ENCODE measurements around the gene ZNF638.
A peak's percentile ranks its signal among the peaks of the same experiment; 100 is the strongest.

ZNF638 gene

DNA sequence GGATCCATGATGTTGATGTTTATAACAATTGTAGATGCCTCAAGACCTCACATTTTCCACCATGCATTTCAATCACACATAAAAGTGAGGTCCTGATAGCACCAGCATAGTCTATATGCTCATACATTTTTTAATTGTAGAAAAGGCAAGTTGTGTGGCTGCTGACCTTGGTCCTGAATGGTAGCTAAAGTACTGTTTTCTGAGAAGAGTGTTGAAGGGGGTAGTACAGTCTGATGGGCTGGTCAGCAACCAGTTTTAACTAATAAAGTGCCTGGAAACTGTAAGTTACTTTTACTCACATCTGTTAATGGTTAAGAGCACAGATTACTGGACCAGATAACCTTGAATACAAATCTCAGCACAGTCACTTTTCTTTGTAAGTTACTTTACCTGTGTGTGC, 15.9 kb downstream of the ZNF638 start:
- Histone ChIP-seq H3K27ac (ENCODE audit: low read length) (no peak overlapping the region), H3K9me3 (ENCODE audit: insufficient read depth, low read length) (no peaks in the 10 kb centered on the region), H3K27me3 (ENCODE audit: low read depth, low read length) (no peaks in the 10 kb centered on the region), H3K4me1 (ENCODE audit: low read length) (peaks cover under 1% of the 10 kb centered on the region; the same call in 1 of the 2 replicates), H3K9ac (ENCODE audit: low read length) (no peak overlapping the region), H3K36me3 (replicated peaks; ENCODE audit: low read depth, low read length) (peaks cover 34% of the 10 kb centered on the region), H3K4me3 (ENCODE audit: low read length) (no peak overlapping the region), H3K4me2 (ENCODE audit: low read length) (no peak overlapping the region), H3K79me2 (ENCODE audit: low read length) (peaks cover 99% of the 10 kb centered on the region), H4K20me1 (ENCODE audit: insufficient read depth, low read length) (peaks cover 94% of the 10 kb centered on the region), H2AFZ (ENCODE audit: low read depth, low read length) (no peak overlapping the region)
- TF ChIP-seq EZH2phosphoT487 (IDR thresholded peaks at IDR 0.05; ENCODE audit: low read depth): no peak

DNA sequence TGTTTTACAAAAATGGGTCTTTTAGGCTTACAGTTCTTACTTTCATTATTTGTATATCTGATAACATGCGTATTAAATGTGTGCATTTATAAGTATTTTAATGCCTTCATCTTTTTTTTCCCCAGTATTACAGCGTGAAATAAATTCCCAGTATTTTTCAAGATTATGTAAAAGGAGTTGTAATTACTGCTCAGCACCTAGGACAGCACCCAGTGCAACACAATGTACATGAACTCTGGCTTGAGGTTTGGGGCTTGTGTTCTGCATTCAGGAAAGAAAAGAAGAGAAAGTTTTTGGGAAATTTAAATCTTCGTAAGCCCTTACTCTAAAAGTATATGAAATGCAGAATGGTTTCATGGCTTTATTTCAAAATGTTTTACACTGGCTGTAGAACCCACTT, 16.7 kb downstream of the ZNF638 start:
- H3K79me2 ChIP-seq (ENCODE audit: low read length): peaks cover 99% of the 10 kb centered on the region
- no peak for TF ChIP-seq EZH2phosphoT487 (IDR thresholded peaks at IDR 0.05; ENCODE audit: low read depth)
- TF ChIP-seq, protein P1, sequence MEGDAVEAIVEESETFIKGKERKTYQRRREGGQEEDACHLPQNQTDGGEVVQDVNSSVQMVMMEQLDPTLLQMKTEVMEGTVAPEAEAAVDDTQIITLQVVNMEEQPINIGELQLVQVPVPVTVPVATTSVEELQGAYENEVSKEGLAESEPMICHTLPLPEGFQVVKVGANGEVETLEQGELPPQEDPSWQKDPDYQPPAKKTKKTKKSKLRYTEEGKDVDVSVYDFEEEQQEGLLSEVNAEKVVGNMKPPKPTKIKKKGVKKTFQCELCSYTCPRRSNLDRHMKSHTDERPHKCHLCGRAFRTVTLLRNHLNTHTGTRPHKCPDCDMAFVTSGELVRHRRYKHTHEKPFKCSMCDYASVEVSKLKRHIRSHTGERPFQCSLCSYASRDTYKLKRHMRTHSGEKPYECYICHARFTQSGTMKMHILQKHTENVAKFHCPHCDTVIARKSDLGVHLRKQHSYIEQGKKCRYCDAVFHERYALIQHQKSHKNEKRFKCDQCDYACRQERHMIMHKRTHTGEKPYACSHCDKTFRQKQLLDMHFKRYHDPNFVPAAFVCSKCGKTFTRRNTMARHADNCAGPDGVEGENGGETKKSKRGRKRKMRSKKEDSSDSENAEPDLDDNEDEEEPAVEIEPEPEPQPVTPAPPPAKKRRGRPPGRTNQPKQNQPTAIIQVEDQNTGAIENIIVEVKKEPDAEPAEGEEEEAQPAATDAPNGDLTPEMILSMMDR (IDR thresholded peaks at IDR 0.05; ENCODE audit: low read depth, low read length): no peak
- peaks cover 32% of the 10 kb centered on the region for H3K36me3 ChIP-seq (replicated peaks; ENCODE audit: low read depth, low read length)
- no peaks in the 10 kb centered on the region for H3K9me3 ChIP-seq (ENCODE audit: insufficient read depth, low read length)
- peaks cover 9% of the 10 kb centered on the region; the same call in 1 of the 2 replicates for H3K4me1 ChIP-seq (ENCODE audit: low read length)
- no peak overlapping the region for H3K9ac ChIP-seq (ENCODE audit: low read length)
- H3K4me3 ChIP-seq (ENCODE audit: low read length): no peak overlapping the region
- H3K4me2 ChIP-seq (ENCODE audit: low read length): no peak overlapping the region
- H4K20me1 ChIP-seq (ENCODE audit: insufficient read depth, low read length): peaks cover 94% of the 10 kb centered on the region
- no peaks in the 10 kb centered on the region for H3K27me3 ChIP-seq (ENCODE audit: low read depth, low read length)
- H3K27ac ChIP-seq (ENCODE audit: low read length): no peak overlapping the region
- H2AFZ ChIP-seq (ENCODE audit: low read depth, low read length): no peak overlapping the region

DNA sequence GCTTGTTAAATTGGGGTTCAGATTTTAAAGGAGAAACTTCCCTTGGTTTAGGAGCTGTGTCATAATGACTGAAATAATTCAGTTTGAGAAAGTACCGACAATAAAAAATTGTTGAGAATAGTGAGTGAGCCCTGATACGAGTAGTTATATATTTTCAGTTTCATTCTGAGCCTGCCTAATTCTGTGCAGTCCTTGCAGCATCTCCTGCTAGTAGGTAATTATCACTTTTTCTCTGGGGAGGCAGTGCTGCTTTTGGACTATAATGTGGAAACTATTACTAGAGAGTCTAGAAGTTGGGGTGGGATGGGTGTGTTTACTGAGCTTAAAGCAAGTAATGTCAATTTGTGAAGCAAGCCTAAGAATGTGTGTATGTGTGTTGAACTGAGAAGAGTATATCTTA, 21.7 kb downstream of the ZNF638 start:
- no peaks in the 10 kb centered on the region for H3K27me3 ChIP-seq (ENCODE audit: low read depth, low read length)
- no peak overlapping the region for H2AFZ ChIP-seq (ENCODE audit: low read depth, low read length)
- peaks cover 9% of the 10 kb centered on the region; the same call in 1 of the 2 replicates for H3K4me1 ChIP-seq (ENCODE audit: low read length)
- H3K9me3 ChIP-seq (ENCODE audit: insufficient read depth, low read length): no peaks in the 10 kb centered on the region
- H3K4me3 ChIP-seq (ENCODE audit: low read length): peak overlapping the region; percentile 11; the same call in 1 of the 2 replicates
- no peak overlapping the region for H3K9ac ChIP-seq (ENCODE audit: low read length)
- H3K36me3 ChIP-seq (replicated peaks; ENCODE audit: low read depth, low read length): peaks cover 45% of the 10 kb centered on the region
- TF ChIP-seq, protein P1 (IDR thresholded peaks at IDR 0.05; ENCODE audit: low read depth, low read length): no peak
- no peak for TF ChIP-seq EZH2phosphoT487 (IDR thresholded peaks at IDR 0.05; ENCODE audit: low read depth)
- peak overlapping the region; percentile 40 for H3K4me2 ChIP-seq (ENCODE audit: low read length)
- H3K27ac ChIP-seq (ENCODE audit: low read length): no peak overlapping the region
- peaks cover 92% of the 10 kb centered on the region for H3K79me2 ChIP-seq (ENCODE audit: low read length)
- peaks cover 76% of the 10 kb centered on the region for H4K20me1 ChIP-seq (ENCODE audit: insufficient read depth, low read length)

DNA sequence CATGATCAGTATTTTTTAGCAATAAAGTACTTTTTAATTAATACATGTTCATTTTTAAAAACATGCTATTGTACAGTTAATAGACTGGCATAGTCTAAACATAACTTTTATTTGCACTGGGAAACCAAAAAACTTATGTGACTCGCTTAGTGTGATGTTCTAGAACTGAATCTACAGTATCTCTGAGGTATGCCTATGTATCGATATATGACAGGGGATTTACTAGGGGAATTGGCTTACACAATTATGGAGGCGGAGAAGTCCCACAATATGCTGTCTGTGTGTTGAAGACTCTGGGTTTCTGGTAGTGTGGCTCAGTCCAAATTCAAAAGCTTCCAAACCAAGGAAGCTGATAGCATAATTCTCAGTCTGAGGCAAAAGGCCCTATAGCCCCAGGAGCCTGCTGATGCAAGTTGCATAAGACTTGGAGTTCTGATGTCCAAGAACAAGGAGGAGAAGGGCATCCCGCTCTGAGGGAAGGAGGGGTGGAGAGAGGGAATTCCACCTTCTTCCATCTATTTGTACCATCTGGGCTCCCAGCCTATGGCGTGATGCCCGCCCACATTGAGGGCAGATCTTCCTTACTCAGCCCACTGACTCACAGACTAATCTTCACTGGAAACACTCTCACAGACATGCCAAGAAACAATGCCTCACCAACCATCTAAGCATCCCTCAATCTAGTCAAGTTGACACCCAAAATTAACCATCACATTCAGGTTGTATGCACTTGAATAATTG, 27.5 kb downstream of the ZNF638 start:
- H3K27ac ChIP-seq (ENCODE audit: low read length): no peak overlapping the region
- peaks cover 65% of the 10 kb centered on the region for H4K20me1 ChIP-seq (ENCODE audit: insufficient read depth, low read length)
- H3K27me3 ChIP-seq (ENCODE audit: low read depth, low read length): no peaks in the 10 kb centered on the region

More for the DNA sequence above, 27.5 kb downstream of the ZNF638 start:
- H2AFZ ChIP-seq (ENCODE audit: low read depth, low read length): no peak overlapping the region
- peaks cover 73% of the 10 kb centered on the region for H3K79me2 ChIP-seq (ENCODE audit: low read length)
- TF ChIP-seq, protein P1 (IDR thresholded peaks at IDR 0.05; ENCODE audit: low read depth, low read length): no peak
- no peak for TF ChIP-seq EZH2phosphoT487 (IDR thresholded peaks at IDR 0.05; ENCODE audit: low read depth)
- H3K4me3 ChIP-seq (ENCODE audit: low read length): no peak overlapping the region
- no peak overlapping the region for H3K4me2 ChIP-seq (ENCODE audit: low read length)
- H3K9ac ChIP-seq (ENCODE audit: low read length): no peak overlapping the region
- H3K36me3 ChIP-seq (replicated peaks; ENCODE audit: low read depth, low read length): peaks cover 56% of the 10 kb centered on the region
- H3K4me1 ChIP-seq (ENCODE audit: low read length): peaks cover 10% of the 10 kb centered on the region
- H3K9me3 ChIP-seq (ENCODE audit: insufficient read depth, low read length): no peaks in the 10 kb centered on the region

All from OCI-LY3 (cell line).